Panc1 (cell line): ENCODE data around the gene STOX2.

ENCODE experiments used
- POLR2AphosphoS5 ChIP-seq: IDR thresholded peaks from 2 replicates; pipeline ENCODE4 v1.6.1; 2012; ENCODE audit warnings: mild to moderate bottlenecking, low read depth, low read length, moderate library complexity
- SIN3A ChIP-seq: IDR thresholded peaks from 2 replicates; pipeline ENCODE4 v1.6.1; 2012; ENCODE audit warnings: low read depth, mild to moderate bottlenecking, low read length, moderate library complexity, borderline replicate concordance; ENCODE audit not compliant: insufficient read depth
- TF ChIP-seq, protein P1 (sequence below): fragments of 450-650 bp; IDR thresholded peaks from 2 replicates; pipeline ENCODE4 v1.5.1; 2017; ENCODE audit warnings: mild to moderate bottlenecking
- TF ChIP-seq, protein P2 (sequence below), 2 experiments: IDR thresholded peaks; 2 replicates each; pipeline ENCODE4 v1.6.1; 2011 to 2012; ENCODE audit warnings: low read depth in 2 of 2, control low read depth in 1 of 2, low read length in 1 of 2, mild to moderate bottlenecking in 1 of 2, moderate library complexity in 1 of 2; ENCODE audit not compliant: insufficient read depth in 1 of 2

DNA sequence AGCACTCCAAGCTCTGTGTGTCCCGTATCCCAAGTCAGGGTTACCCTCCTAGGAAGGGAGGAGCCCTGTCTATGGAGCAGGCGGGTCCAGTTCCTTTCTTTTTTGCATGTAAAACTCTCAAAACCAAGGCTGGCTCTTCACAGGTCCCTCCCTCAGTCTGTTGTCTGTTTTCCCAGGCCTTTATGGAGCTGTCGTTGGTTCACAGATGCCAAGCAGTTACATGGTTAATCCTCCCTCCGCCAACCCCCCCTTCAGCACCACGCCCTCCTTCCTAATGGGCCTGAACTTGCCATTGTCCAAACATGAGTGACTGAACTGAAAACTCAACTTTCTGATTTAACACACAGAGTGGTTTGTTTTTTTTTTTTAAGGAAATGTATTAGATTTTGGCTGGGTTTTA, 148.3 kb downstream of the STOX2 start:
- TF ChIP-seq, protein P1, sequence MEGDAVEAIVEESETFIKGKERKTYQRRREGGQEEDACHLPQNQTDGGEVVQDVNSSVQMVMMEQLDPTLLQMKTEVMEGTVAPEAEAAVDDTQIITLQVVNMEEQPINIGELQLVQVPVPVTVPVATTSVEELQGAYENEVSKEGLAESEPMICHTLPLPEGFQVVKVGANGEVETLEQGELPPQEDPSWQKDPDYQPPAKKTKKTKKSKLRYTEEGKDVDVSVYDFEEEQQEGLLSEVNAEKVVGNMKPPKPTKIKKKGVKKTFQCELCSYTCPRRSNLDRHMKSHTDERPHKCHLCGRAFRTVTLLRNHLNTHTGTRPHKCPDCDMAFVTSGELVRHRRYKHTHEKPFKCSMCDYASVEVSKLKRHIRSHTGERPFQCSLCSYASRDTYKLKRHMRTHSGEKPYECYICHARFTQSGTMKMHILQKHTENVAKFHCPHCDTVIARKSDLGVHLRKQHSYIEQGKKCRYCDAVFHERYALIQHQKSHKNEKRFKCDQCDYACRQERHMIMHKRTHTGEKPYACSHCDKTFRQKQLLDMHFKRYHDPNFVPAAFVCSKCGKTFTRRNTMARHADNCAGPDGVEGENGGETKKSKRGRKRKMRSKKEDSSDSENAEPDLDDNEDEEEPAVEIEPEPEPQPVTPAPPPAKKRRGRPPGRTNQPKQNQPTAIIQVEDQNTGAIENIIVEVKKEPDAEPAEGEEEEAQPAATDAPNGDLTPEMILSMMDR, result no peak
- TF ChIP-seq POLR2AphosphoS5 (no peak), SIN3A (no peak)
- TF ChIP-seq, protein P2, sequence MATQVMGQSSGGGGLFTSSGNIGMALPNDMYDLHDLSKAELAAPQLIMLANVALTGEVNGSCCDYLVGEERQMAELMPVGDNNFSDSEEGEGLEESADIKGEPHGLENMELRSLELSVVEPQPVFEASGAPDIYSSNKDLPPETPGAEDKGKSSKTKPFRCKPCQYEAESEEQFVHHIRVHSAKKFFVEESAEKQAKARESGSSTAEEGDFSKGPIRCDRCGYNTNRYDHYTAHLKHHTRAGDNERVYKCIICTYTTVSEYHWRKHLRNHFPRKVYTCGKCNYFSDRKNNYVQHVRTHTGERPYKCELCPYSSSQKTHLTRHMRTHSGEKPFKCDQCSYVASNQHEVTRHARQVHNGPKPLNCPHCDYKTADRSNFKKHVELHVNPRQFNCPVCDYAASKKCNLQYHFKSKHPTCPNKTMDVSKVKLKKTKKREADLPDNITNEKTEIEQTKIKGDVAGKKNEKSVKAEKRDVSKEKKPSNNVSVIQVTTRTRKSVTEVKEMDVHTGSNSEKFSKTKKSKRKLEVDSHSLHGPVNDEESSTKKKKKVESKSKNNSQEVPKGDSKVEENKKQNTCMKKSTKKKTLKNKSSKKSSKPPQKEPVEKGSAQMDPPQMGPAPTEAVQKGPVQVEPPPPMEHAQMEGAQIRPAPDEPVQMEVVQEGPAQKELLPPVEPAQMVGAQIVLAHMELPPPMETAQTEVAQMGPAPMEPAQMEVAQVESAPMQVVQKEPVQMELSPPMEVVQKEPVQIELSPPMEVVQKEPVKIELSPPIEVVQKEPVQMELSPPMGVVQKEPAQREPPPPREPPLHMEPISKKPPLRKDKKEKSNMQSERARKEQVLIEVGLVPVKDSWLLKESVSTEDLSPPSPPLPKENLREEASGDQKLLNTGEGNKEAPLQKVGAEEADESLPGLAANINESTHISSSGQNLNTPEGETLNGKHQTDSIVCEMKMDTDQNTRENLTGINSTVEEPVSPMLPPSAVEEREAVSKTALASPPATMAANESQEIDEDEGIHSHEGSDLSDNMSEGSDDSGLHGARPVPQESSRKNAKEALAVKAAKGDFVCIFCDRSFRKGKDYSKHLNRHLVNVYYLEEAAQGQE (IDR thresholded peaks at IDR 0.05; ENCODE audit: insufficient read depth in 1 of 2, low read depth in 2 of 2, low read length in 1 of 2), result no peak
